ENCODE measurements around the gene STK40. TPM values are rescaled to one million over a fixed set of nuclear protein-coding genes. Genes with fewer than 3 reads are reported as not detected.

STK40 gene
- total RNA-seq, 1 experiment from 2014 or later: 14.4 TPM

- Histone ChIP-seq H3K4me3 (ENCODE audit: low read length) (no peak overlapping the region), H3K27ac (ENCODE audit: low read length) (no peak overlapping the region), H3K9me2 (replicated peaks; ENCODE audit: low read length) (no peaks in the 10 kb centered on the region), H3K36me3 (ENCODE audit: low read depth, low read length) (no peaks in the 10 kb centered on the region), H2AFZ (ENCODE audit: low read length) (no peak overlapping the region), H3K4me1 (ENCODE audit: insufficient read depth, low read length) (peaks cover 9% of the 10 kb centered on the region; the same call in 1 of the 2 replicates), H3K9me3 (ENCODE audit: low read length) (no peaks in the 10 kb centered on the region), H3K27me3 (ENCODE audit: low read length) (no peaks in the 10 kb centered on the region), H3K79me2 (ENCODE audit: low read length) (no peaks in the 10 kb centered on the region), H3F3A (ENCODE audit: low read length, unreplicated experiment) (no peaks in the 10 kb centered on the region), H3K9ac (ENCODE audit: low read length) (no peak overlapping the region), H4K20me1 (ENCODE audit: low read length) (no peaks in the 10 kb centered on the region), H3K4me2 (ENCODE audit: low read length) (no peak overlapping the region)
- TF ChIP-seq CTCF (conservative IDR thresholded peaks at IDR 0.05; ENCODE audit: low read depth, low read length) (no peak), EZH2 (IDR thresholded peaks at IDR 0.05; ENCODE audit: low read length, unreplicated experiment) (no peak), EZH2phosphoT487 (IDR thresholded peaks at IDR 0.05; ENCODE audit: borderline replicate concordance, low read length) (no peak)
- POLR2A ChIA-PET (ENCODE audit: unreplicated experiment): no interaction called here
- no TSS peak for BruUV-seq (replicated peaks)
- ATAC-seq (no peak), DNase-seq (no peak)
- CTCF ChIA-PET: no interaction called here
- intact Hi-C loops (cut with micrococcal nuclease): no loop called here
Measured at GRCh38 chr1:36414384-36414783, 28.7 kb upstream of the STK40 start.

GRCh38 chr1:36411674-36412648 lies 26.2 kb upstream of the STK40 start:
- Histone ChIP-seq H3K4me1 (ENCODE audit: insufficient read depth, low read length) (peaks cover 6% of the 10 kb centered on the region; the same call in 1 of the 2 replicates), H3K4me3 (ENCODE audit: low read length) (no peak overlapping the region), H3K9me2 (replicated peaks; ENCODE audit: low read length) (no peaks in the 10 kb centered on the region), H2AFZ (ENCODE audit: low read length) (no peak overlapping the region), H3K27me3 (ENCODE audit: low read length) (no peaks in the 10 kb centered on the region), H3K9me3 (ENCODE audit: low read length) (no peaks in the 10 kb centered on the region), H3K9ac (ENCODE audit: low read length) (no peak overlapping the region), H3K4me2 (ENCODE audit: low read length) (no peak overlapping the region), H3K36me3 (ENCODE audit: low read depth, low read length) (no peaks in the 10 kb centered on the region), H3F3A (ENCODE audit: low read length, unreplicated experiment) (no peaks in the 10 kb centered on the region), H3K27ac (ENCODE audit: low read length) (no peak overlapping the region), H3K79me2 (ENCODE audit: low read length) (no peaks in the 10 kb centered on the region), H4K20me1 (ENCODE audit: low read length) (no peaks in the 10 kb centered on the region)
- POLR2A ChIA-PET (ENCODE audit: unreplicated experiment): no interaction called here
- CTCF ChIA-PET: interaction anchor here (2.4 kb wide), 1 partner anchor 69 kb away, joined by 7 read pairs; no protein-coding TSS in a partner anchor
- BruUV-seq (replicated peaks): no TSS peak
- DNase-seq: peak; percentile 32
- no peak for TF ChIP-seq EZH2phosphoT487 (IDR thresholded peaks at IDR 0.05; ENCODE audit: borderline replicate concordance, low read length)
- no peak for TF ChIP-seq CTCF (conservative IDR thresholded peaks at IDR 0.05; ENCODE audit: low read depth, low read length)
- no peak for TF ChIP-seq EZH2 (IDR thresholded peaks at IDR 0.05; ENCODE audit: low read length, unreplicated experiment)
- no peak; the same call in 1 of the 2 replicates for ATAC-seq
- intact Hi-C loops (cut with micrococcal nuclease): no loop called here

GRCh38 chr1:36408479-36408878 lies 22.8 kb upstream of the STK40 start:
- peak; percentile 72 for ATAC-seq
- intact Hi-C loops (cut with micrococcal nuclease): no loop called here
- Histone ChIP-seq H3K27ac (ENCODE audit: low read length) (no peak overlapping the region), H4K20me1 (ENCODE audit: low read length) (no peaks in the 10 kb centered on the region), H3K4me2 (ENCODE audit: low read length) (0 out of 2 replicates have a peak overlapping the region, but pooled peaks have one; percentile 6), H3K79me2 (ENCODE audit: low read length) (no peaks in the 10 kb centered on the region), H3K36me3 (ENCODE audit: low read depth, low read length) (no peaks in the 10 kb centered on the region), H3K9me2 (replicated peaks; ENCODE audit: low read length) (no peaks in the 10 kb centered on the region), H3K9me3 (ENCODE audit: low read length) (no peaks in the 10 kb centered on the region), H3K4me1 (ENCODE audit: insufficient read depth, low read length) (no peaks in the 10 kb centered on the region), H3F3A (ENCODE audit: low read length, unreplicated experiment) (no peaks in the 10 kb centered on the region), H3K9ac (ENCODE audit: low read length) (no peak overlapping the region), H2AFZ (ENCODE audit: low read length) (peak overlapping the region; percentile 17), H3K27me3 (ENCODE audit: low read length) (no peaks in the 10 kb centered on the region), H3K4me3 (ENCODE audit: low read length) (no peak overlapping the region)
- ChIA-PET CTCF (interaction anchor here (0.7 kb wide), 1 partner anchor 42 kb away, joined by 3 read pairs; the partner anchor contains the start of gene OSCP1), POLR2A (ENCODE audit: unreplicated experiment) (no interaction called here)
- no TSS peak for BruUV-seq (replicated peaks)
- TF ChIP-seq CTCF (conservative IDR thresholded peaks at IDR 0.05; ENCODE audit: low read depth, low read length) (no peak), EZH2phosphoT487 (IDR thresholded peaks at IDR 0.05; ENCODE audit: borderline replicate concordance, low read length) (no peak), EZH2 (IDR thresholded peaks at IDR 0.05; ENCODE audit: low read length, unreplicated experiment) (no peak)
- peak; percentile 44 for DNase-seq

Measured in PC-3 (cell line).